ENCODE measurements around the gene DTX3. TPM values are rescaled to one million over a fixed set of nuclear protein-coding genes. Genes with fewer than 3 reads are reported as not detected.
"Not testable (repeated sequence)": the region's sequence is repeated elsewhere in the genome, so short reads cannot be mapped to it uniquely, and the experiment has no call there.

The DTX3 gene
- total RNA-seq, 2 experiments from 2014 or later: 31.5 to 32.8 TPM

GRCh38 chr12:57588951-57589610 is 15.5 kb upstream of the DTX3 start:
- not testable (repeated sequence) for H3K36me3 Mint-ChIP-seq; H3K27me3 Mint-ChIP-seq; H3K4me3 Mint-ChIP-seq; ATAC-seq (ENCODE audit: low read depth); DNase-seq; H3K9me3 Mint-ChIP-seq; H3K27ac Mint-ChIP-seq
- peaks cover 21% of the 10 kb centered on the region for H3K4me1 Mint-ChIP-seq
- POLR2A ChIA-PET: interaction anchor here (0.6 kb wide), 1 partner anchor 284 kb away, joined by 5 read pairs; no protein-coding TSS in a partner anchor

DNA sequence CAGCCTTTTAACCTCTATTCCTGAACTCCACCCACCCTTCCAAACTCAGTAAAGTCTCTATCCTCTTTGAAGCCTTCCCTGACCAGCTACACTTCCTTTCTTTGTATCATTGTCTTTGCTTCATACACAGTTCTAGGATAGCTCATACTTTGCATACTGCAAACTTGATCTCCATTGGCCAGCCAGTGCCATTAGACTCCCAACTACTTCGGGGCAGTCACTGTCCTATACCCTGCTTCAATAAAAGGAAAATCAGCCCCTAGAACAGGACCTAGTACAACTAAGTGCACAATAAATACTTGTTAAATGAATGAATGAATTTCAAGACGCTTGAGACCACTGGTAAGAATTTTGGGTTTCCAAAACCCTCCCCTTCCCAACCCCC is 14.2 kb upstream of the DTX3 start:
- Mint-ChIP-seq H3K4me1 (peaks cover 21% of the 10 kb centered on the region), H3K4me3 (peak overlapping the region; percentile 89), H3K9me3 (no peaks in the 10 kb centered on the region), H3K36me3 (no peaks in the 10 kb centered on the region), H3K27me3 (peaks cover 2% of the 10 kb centered on the region), H3K27ac (peak overlapping the region; percentile 72)
- DNase-seq: no peak
- ATAC-seq (ENCODE audit: low read depth): no peak
- POLR2A ChIA-PET: interaction anchor here (0.8 to 2.3 kb wide), 5 partner anchors 13 to 151 kb away, joined by 3 to 10 read pairs (median 4); partner anchors contain the start of genes ARHGEF25, DDIT3 and DTX3

DNA sequence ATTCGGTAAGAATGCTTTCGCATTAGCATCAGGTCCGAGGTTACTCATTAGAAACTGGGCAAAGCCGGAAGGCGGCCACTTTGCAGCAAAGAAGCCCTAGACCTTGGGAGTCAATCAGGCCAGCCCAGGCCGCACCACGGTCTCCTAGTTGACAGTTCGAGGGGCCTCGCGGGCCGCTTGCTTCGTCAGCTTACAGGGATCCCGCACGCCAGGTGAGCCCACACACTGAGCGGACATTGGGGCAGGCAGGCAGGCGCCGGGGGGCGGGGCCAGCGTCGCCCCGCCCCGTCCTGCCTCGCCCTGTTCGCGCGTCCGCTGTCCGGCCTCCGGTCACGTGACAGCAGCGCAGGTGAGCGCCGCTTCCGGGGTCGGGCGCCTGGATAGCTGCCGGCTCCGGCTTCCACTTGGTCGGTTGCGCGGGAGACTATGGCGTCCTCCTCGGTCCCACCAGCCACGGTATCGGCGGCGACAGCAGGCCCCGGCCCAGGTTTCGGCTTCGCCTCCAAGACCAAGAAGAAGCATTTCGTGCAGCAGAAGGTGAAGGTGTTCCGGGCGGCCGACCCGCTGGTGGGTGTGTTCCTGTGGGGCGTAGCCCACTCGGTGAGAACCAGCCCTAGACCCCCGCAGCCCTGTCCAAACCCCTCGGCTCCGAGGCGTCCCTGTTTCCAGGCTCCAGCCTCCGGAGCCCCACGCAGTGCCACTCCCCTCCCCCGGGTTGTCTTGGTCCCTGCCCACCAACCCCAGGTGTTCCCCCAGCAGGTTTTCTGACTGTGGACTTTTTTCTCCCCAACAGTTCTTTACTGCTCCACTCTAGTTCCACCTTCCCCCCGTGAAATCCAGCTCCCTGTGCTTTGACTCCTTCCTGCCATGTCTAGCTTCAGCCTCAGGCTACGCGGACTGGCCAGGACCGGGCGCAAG is 13.5 kb upstream of the DTX3 start, which contains the start of gene PIP4K2C:
TSS of gene PIP4K2C (plus strand) at position 329 of the 918 bp plus-strand sequence. CDS start at position 427, 98 bp downstream.
- Mint-ChIP-seq H3K27me3 (no peaks in the 10 kb centered on the region), H3K4me1 (peaks cover 21% of the 10 kb centered on the region), H3K27ac (peak within 1 kb of the TSS; percentile 82), H3K9me3 (no peaks in the 10 kb centered on the region), H3K36me3 (peaks cover 3% of the 10 kb centered on the region), H3K4me3 (peak within 1 kb of the TSS; percentile 89)
- ATAC-seq (ENCODE audit: low read depth) (peak; percentile 93), DNase-seq (peak; percentile 85)
- POLR2A ChIA-PET: interaction anchor here (0.6 to 2.3 kb wide), 9 partner anchors 9 to 154 kb away, joined by 3 to 10 read pairs (median 4); partner anchors contain the start of genes ARHGEF25, DDIT3, DTX3 and TSPAN31

GRCh38 chr12:57591782-57592325 is 12.8 kb upstream of the DTX3 start:
- Mint-ChIP-seq H3K9me3 (no peaks in the 10 kb centered on the region), H3K4me3 (peak overlapping the region; percentile 89), H3K27me3 (no peaks in the 10 kb centered on the region), H3K27ac (peak overlapping the region; percentile 82), H3K4me1 (peaks cover 21% of the 10 kb centered on the region), H3K36me3 (peaks cover 3% of the 10 kb centered on the region)
- POLR2A ChIA-PET: interaction anchor here (1.0 to 2.3 kb wide), 6 partner anchors 12 to 150 kb away, joined by 3 to 10 read pairs (median 5); partner anchors contain the start of genes ARHGEF25, DTX3 and OS9
- ATAC-seq (ENCODE audit: low read depth) (peak; percentile 4), DNase-seq (no peak)

GRCh38 chr12:57592551-57593165 is 12.0 kb upstream of the DTX3 start:
- no peak for DNase-seq
- no peaks in the 10 kb centered on the region for H3K27me3 Mint-ChIP-seq
- H3K4me1 Mint-ChIP-seq: peaks cover 21% of the 10 kb centered on the region
- POLR2A ChIA-PET: interaction anchor here (1.0 to 1.6 kb wide), 3 partner anchors 14 to 102 kb away, joined by 4 to 7 read pairs (median 5); partner anchors contain the start of genes ARHGEF25 and OS9
- peak overlapping the region; percentile 89 for H3K4me3 Mint-ChIP-seq
- peaks cover 4% of the 10 kb centered on the region for H3K36me3 Mint-ChIP-seq
- no peak overlapping the region for H3K27ac Mint-ChIP-seq
- no peak for ATAC-seq (ENCODE audit: low read depth)
- no peaks in the 10 kb centered on the region for H3K9me3 Mint-ChIP-seq

DNA sequence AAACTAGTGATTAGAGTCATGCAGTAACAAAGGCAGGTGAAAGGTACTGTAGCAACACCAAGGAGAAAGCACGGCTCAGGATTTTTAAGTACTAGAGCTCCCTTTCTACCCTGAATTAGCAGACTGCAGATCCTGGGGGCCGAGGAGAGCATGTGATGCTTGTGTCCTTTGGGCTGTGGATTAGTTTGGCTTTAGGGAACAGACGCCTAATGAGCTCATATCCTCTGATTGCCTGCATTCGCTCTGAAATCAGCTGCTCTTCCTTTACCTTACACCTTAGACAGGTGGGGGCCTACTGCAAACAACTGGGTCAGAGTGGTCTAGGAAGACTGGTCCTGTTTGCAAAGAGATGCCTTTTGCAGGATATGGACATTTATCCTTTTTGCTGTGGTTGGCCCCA is 11.4 kb upstream of the DTX3 start:
- Mint-ChIP-seq H3K9me3 (no peaks in the 10 kb centered on the region), H3K4me1 (peaks cover 21% of the 10 kb centered on the region), H3K27me3 (no peaks in the 10 kb centered on the region), H3K36me3 (peaks cover 6% of the 10 kb centered on the region), H3K4me3 (no peak overlapping the region), H3K27ac (no peak overlapping the region)
- no peak for ATAC-seq (ENCODE audit: low read depth)
- POLR2A ChIA-PET: interaction anchor here (0.6 to 1.6 kb wide), 3 partner anchors 13 to 101 kb away, joined by 3 to 5 read pairs (median 4); partner anchors contain the start of gene OS9
- no peak for DNase-seq

- no peaks in the 10 kb centered on the region for H3K9me3 Mint-ChIP-seq
- H3K4me3 Mint-ChIP-seq: no peak overlapping the region
- POLR2A ChIA-PET: interaction anchor here (1.7 to 1.9 kb wide), 2 partner anchors 9 to 11 kb away, joined by 5 to 9 read pairs; partner anchors contain the start of genes ARHGEF25 and PIP4K2C
- peaks cover 18% of the 10 kb centered on the region for H3K36me3 Mint-ChIP-seq
- no peaks in the 10 kb centered on the region for H3K27me3 Mint-ChIP-seq
- H3K27ac Mint-ChIP-seq: no peak overlapping the region
- no peak for DNase-seq
- peaks cover 13% of the 10 kb centered on the region for H3K4me1 Mint-ChIP-seq
- no peak for ATAC-seq (ENCODE audit: low read depth)
Measured at GRCh38 chr12:57600395-57600794, 4.2 kb upstream of the DTX3 start.

DNA sequence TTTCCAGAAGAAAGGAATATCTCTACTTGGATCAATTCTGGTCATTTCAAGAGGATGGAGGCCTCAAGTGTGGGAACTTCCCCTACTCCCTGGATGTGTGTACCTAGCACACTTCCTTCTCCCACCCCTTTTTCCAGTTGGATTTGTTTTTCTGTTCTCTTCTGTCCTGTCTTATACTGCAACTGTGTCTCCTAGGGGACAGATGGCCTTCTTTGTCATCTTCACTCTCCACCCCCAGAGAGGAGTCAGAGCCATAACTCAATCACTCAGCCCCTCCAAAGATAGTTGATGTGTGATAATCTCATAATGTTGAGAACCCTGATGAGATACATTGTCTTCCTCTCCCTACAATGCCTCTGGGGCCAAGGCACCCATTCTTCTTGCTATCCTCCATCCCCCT is 2.1 kb upstream of the DTX3 start:
- no peak overlapping the region for H3K27ac Mint-ChIP-seq
- H3K27me3 Mint-ChIP-seq: no peaks in the 10 kb centered on the region
- no peak overlapping the region for H3K4me3 Mint-ChIP-seq
- ATAC-seq (ENCODE audit: low read depth): no peak
- peaks cover 17% of the 10 kb centered on the region for H3K36me3 Mint-ChIP-seq
- no peak for DNase-seq
- POLR2A ChIA-PET: interaction anchor here (2.2 kb wide), 1 partner anchor 11 kb away, joined by 10 read pairs; the partner anchor contains the start of gene PIP4K2C
- no peaks in the 10 kb centered on the region for H3K9me3 Mint-ChIP-seq
- H3K4me1 Mint-ChIP-seq: peaks cover 17% of the 10 kb centered on the region

DNA sequence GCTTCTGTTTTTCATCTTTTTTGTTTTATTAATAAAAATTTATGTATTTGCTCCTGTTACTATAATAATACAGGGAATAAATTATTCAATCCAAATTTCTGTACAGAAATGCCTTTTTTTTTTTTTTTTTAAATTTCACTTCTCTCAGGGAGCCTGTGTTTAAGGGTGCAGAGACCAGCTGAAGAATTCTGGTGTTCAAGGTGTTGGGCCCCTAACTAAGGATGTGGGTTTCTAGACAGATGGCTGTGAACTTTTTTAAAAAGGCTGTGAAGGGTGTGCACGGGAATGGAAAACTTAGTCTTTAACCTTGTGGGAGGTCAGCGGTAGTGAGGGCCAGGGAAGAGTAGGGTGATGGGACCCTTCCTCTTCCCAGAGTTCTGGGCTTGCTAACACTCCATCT is 1.3 kb upstream of the DTX3 start:
- peak overlapping the region; percentile 84 for H3K4me3 Mint-ChIP-seq
- H3K4me1 Mint-ChIP-seq: peaks cover 17% of the 10 kb centered on the region
- ATAC-seq (ENCODE audit: low read depth): no peak
- POLR2A ChIA-PET: interaction anchor here (2.2 kb wide), 1 partner anchor 12 kb away, joined by 10 read pairs; the partner anchor contains the start of gene PIP4K2C
- peaks cover 15% of the 10 kb centered on the region for H3K36me3 Mint-ChIP-seq
- DNase-seq: no peak
- peak overlapping the region; percentile 74 for H3K27ac Mint-ChIP-seq
- no peaks in the 10 kb centered on the region for H3K9me3 Mint-ChIP-seq
- H3K27me3 Mint-ChIP-seq: no peaks in the 10 kb centered on the region

GRCh38 chr12:57603815-57604453 is 690 bp upstream of the DTX3 start:
- Mint-ChIP-seq H3K9me3 (no peaks in the 10 kb centered on the region), H3K36me3 (peaks cover 13% of the 10 kb centered on the region), H3K4me1 (peaks cover 17% of the 10 kb centered on the region), H3K27ac (peak overlapping the region; percentile 88), H3K27me3 (no peaks in the 10 kb centered on the region), H3K4me3 (peak overlapping the region; percentile 84)
- ATAC-seq (ENCODE audit: low read depth): no peak
- no peak for DNase-seq
- POLR2A ChIA-PET: interaction anchor here (2.2 kb wide), 1 partner anchor 13 kb away, joined by 10 read pairs; the partner anchor contains the start of gene PIP4K2C

GRCh38 chr12:57604992-57605810 is 577 bp downstream of the DTX3 start:
- Mint-ChIP-seq H3K27me3 (peaks cover under 1% of the 10 kb centered on the region), H3K4me3 (peak overlapping the region; percentile 77), H3K9me3 (no peaks in the 10 kb centered on the region), H3K4me1 (peaks cover 17% of the 10 kb centered on the region), H3K27ac (peak overlapping the region; percentile 69), H3K36me3 (peaks cover 8% of the 10 kb centered on the region)
- DNase-seq (no peak), ATAC-seq (ENCODE audit: low read depth) (peak; percentile 43)
- POLR2A ChIA-PET: interaction anchor here (0.6 to 0.9 kb wide), 2 partner anchors 14 to 71 kb away, joined by 4 read pairs; no protein-coding TSS in a partner anchor

Data from activated naive CD8-positive, alpha-beta T cell treated with anti-CD3 and anti-CD28 coated beads, Interleukin-2, amount 10 ng/mL, durations not matched to agents 7 days and 5 days (primary cell).